ENCODE results near the gene BRD7. TPM values are rescaled to one million over a fixed set of nuclear protein-coding genes. Genes with fewer than 3 reads are reported as not detected.
A peak's percentile ranks its signal among the peaks of the same experiment; 100 is the strongest.

Gene BRD7
- total and polyA plus RNA-seq, 2 of the 4 experiments (the other 2 are of a cell fraction), result 24.8 to 29.9 TPM

DNA sequence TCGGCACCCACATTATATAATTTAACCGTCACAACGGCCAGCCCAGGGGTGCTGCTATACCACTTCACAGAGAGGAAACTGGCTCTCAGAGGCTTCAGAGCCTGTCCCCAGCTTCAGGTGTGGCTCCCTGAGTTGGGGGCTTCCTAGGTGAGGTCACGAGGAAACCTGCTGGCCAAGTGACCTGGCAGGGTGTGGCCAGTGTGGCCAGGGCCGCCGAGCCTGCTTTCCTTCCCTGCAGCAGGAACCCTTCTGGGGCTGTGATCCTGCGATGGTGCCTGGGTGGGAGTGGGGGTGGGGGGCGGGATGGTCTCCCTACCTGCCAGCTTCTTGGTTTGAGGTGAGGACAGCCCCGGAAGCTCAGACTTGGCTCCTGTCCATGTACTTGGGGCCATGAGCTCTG is 62.5 kb downstream of the BRD7 start (continued):
- no peak for TF ChIP-seq MAFK (IDR thresholded peaks at IDR 0.05; ENCODE audit: low read depth, low read length)

DNA sequence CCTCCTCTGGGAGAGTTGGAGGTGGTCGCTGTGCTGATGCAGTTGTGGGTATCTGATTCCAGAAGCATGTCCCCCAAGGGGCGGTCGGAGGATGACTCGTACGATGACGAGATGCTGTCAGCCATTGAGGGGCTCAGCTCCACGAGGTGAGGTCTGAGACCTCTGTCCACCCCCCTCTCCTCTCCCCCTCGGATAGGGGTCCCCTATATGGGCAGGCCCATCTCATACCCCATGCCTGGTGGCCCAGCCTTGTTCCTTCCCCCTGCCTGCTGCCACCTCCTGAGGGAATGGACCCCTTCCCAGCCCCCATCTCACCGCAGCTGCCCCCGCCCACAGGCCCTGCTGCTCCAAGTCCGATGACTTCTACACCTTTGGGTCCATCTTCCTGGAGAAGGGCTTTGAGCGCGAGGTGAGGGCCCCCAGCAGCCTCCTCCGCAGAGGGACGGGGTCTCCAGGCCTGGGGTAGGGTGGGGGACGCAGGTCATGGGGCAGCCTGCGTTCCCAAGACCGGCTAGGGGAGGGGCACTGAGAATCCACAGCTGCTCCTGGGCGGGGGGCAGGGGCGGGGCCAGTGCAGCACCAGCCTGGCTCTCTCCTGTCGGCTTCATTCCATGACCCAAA is 63.2 kb downstream of the BRD7 start:
- BruUV-seq (replicated peaks), result no TSS peak
- intact Hi-C loops (cut with micrococcal nuclease), result no loop called here
- TF ChIP-seq SMC3 (IDR thresholded peaks at IDR 0.05; ENCODE audit: low read depth, low read length) (no peak), RAD21 (IDR thresholded peaks at IDR 0.05; ENCODE audit: low read length) (no peak), FOS (IDR thresholded peaks at IDR 0.05; ENCODE audit: low read depth, low read length) (no peak), BHLHE40 (IDR thresholded peaks at IDR 0.05; ENCODE audit: low read depth, low read length) (no peak)
- TF ChIP-seq, protein P1, sequence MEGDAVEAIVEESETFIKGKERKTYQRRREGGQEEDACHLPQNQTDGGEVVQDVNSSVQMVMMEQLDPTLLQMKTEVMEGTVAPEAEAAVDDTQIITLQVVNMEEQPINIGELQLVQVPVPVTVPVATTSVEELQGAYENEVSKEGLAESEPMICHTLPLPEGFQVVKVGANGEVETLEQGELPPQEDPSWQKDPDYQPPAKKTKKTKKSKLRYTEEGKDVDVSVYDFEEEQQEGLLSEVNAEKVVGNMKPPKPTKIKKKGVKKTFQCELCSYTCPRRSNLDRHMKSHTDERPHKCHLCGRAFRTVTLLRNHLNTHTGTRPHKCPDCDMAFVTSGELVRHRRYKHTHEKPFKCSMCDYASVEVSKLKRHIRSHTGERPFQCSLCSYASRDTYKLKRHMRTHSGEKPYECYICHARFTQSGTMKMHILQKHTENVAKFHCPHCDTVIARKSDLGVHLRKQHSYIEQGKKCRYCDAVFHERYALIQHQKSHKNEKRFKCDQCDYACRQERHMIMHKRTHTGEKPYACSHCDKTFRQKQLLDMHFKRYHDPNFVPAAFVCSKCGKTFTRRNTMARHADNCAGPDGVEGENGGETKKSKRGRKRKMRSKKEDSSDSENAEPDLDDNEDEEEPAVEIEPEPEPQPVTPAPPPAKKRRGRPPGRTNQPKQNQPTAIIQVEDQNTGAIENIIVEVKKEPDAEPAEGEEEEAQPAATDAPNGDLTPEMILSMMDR (conservative IDR thresholded peaks at IDR 0.05; ENCODE audit: low read depth, low read length), result no peak
- in situ Hi-C loops (cut with MboI; ENCODE audit: low sequenced_read_pairs), result no loop called here
- no peak overlapping the region for H3K56ac ChIP-seq (ENCODE audit: extremely low read depth, insufficient read depth, low read length)
- peak overlapping the region; percentile 71 for H2BK120ac ChIP-seq (ENCODE audit: low read depth, low read length)
- H2BK5ac ChIP-seq (ENCODE audit: low read depth, low read length, poor library complexity, severe bottlenecking), result no peak overlapping the region
- H3K18ac ChIP-seq (ENCODE audit: low read depth, low read length), result no peak overlapping the region
- no peak overlapping the region for H3K9ac ChIP-seq (ENCODE audit: low read depth, low read length)
- no peaks in the 10 kb centered on the region for H4K20me1 ChIP-seq (ENCODE audit: insufficient read depth, low read length)
- no peaks in the 10 kb centered on the region for H3K36me3 ChIP-seq (ENCODE audit: control insufficient read depth, insufficient read depth, low read length)
- H3K79me1 ChIP-seq (ENCODE audit: low read depth in 1 of 2, low read length in 2 of 2), result peaks cover 0 to 16% of the 10 kb centered on the region in 2 experiments; a peak in 1 of 4 replicates
- H3K14ac ChIP-seq (replicated peaks; ENCODE audit: low read depth, low read length), result no peak overlapping the region
- no peak overlapping the region for H3K27ac ChIP-seq (ENCODE audit: insufficient read depth, low read length)
- H3K4me2 ChIP-seq (ENCODE audit: low read depth, low read length), result no peak overlapping the region
- H3K9me1 ChIP-seq (ENCODE audit: insufficient read depth, low read length), result peaks cover 30% of the 10 kb centered on the region
- H3K4me1 ChIP-seq (ENCODE audit: control insufficient read depth, insufficient read depth, low read length), result peaks cover 48% of the 10 kb centered on the region
- no peak for ATAC-seq (ENCODE audit: low read depth)
- H3K4ac ChIP-seq (ENCODE audit: low read depth, low read length), result peak overlapping the region; percentile 93
- no peak overlapping the region for H2AK9ac ChIP-seq (replicated peaks; ENCODE audit: low read depth, low read length, poor library complexity)
- no peak overlapping the region; the same call in 1 of the 2 replicates for H4K5ac ChIP-seq (ENCODE audit: low read depth, low read length)
- no peak overlapping the region for H3K4me3 ChIP-seq (ENCODE audit: insufficient read depth, low read depth, low read length)
- ChIA-PET CTCF (no interaction called here), POLR2A (ENCODE audit: unreplicated experiment) (no interaction called here)
- 84% methylated on average over 7 of the region's 21 CpGs; no CpG with 5 or more reads in 1 of the 2 experiments for WGBS, 2 experiments (ENCODE audit: extremely low coverage in 2 of 2, insufficient read length in 1 of 2)
- no peak overlapping the region for H3K23ac ChIP-seq (ENCODE audit: low read depth, low read length)
- H2BK20ac ChIP-seq (ENCODE audit: low read depth, low read length), result peak overlapping the region; percentile 25; the same call in 1 of the 2 replicates
- H2BK15ac ChIP-seq (ENCODE audit: low read depth, low read length), result peak overlapping the region; percentile 52; the same call in 1 of the 3 replicates
- peak overlapping the region; percentile 98; the same call in 1 of the 2 replicates for H2AK5ac ChIP-seq (ENCODE audit: low read depth, low read length)
- DNase-seq, result no peak
- dilution Hi-C loops (cut with HindIII; ENCODE audit: low sequenced_read_pairs, unreplicated experiment), result no loop called here
- H3K27me3 ChIP-seq (ENCODE audit: control insufficient read depth, insufficient read depth, low read length), result no peaks in the 10 kb centered on the region
- peak overlapping the region; percentile 95; the same call in 1 of the 2 replicates for H4K91ac ChIP-seq (ENCODE audit: insufficient read depth, low read depth, low read length)
- H3K9me3 ChIP-seq (ENCODE audit: control insufficient read depth, insufficient read depth, low read length), result no peaks in the 10 kb centered on the region
- H2AFZ ChIP-seq (replicated peaks; ENCODE audit: low read length, poor library complexity), result peak overlapping the region; percentile 55
- H4K8ac ChIP-seq (ENCODE audit: low read depth in 2 of 2, low read length in 2 of 2), result no peak overlapping the region

All from IMR-90 (cell line).